Activated naive CD4-positive, alpha-beta T cell treated with anti-CD3 and anti-CD28 coated beads, Interleukin-2, amount 50 U/mL, for 24 hours (primary cell): ENCODE results near the gene PRR12.

Experiments
- H3K27ac Mint-ChIP-seq: one replicate; pipeline ENCODE4 v1.8.0; 2021; ENCODE audit warnings: mild to moderate bottlenecking, mixed read lengths
- H3K27me3 Mint-ChIP-seq: one replicate; pipeline ENCODE4 v1.8.0; 2021; ENCODE audit warnings: mixed read lengths
- H3K36me3 Mint-ChIP-seq: one replicate; pipeline ENCODE4 v1.8.0; 2021; ENCODE audit warnings: mixed read lengths
- H3K4me1 Mint-ChIP-seq: one replicate; pipeline ENCODE4 v1.8.0; 2021; ENCODE audit warnings: mixed read lengths
- H3K4me3 Mint-ChIP-seq: one replicate; pipeline ENCODE4 v1.8.0; 2021; ENCODE audit warnings: mild to moderate bottlenecking, mixed read lengths
- H3K9me3 Mint-ChIP-seq: one replicate; pipeline ENCODE4 v1.8.0; 2021; ENCODE audit warnings: mixed read lengths

PRR12 gene, protein sequence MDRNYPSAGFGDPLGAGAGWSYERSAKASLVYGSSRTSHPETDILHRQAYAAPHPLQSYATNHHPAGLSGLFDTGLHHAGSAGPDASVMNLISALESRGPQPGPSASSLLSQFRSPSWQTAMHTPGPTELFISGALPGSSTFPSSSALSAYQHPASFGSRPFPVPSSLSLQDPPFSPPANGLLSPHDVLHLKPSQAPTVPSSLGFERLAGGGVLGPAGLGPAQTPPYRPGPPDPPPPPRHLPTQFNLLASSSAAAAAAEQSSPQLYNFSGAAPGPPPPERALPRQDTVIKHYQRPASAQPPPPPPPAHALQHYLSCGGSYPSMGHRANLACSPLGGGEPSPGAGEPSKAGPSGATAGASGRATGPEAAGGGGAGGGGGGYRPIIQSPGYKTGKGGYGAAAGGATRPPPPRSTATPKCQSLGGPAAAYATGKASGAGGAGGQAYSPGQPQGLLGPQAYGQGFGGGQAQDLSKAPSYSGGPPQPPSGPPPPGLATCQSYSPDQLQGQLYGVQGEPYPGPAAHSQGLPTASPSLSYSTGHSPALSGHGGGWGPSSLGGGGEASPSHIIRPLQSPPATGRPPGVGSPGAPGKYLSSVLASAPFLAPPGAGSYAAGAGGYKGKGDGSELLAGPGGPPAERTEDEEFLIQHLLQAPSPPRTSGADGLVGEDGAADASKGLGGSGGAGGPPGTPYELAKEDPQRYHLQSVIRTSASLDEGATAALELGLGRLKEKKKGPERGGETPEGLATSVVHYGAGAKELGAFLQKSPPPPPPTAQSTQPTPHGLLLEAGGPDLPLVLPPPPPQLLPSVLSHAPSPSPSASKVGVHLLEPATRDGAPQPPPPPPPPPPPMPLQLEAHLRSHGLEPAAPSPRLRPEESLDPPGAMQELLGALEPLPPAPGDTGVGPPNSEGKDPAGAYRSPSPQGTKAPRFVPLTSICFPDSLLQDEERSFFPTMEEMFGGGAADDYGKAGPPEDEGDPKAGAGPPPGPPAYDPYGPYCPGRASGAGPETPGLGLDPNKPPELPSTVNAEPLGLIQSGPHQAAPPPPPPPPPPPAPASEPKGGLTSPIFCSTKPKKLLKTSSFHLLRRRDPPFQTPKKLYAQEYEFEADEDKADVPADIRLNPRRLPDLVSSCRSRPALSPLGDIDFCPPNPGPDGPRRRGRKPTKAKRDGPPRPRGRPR (N-terminal part only)

DNA sequence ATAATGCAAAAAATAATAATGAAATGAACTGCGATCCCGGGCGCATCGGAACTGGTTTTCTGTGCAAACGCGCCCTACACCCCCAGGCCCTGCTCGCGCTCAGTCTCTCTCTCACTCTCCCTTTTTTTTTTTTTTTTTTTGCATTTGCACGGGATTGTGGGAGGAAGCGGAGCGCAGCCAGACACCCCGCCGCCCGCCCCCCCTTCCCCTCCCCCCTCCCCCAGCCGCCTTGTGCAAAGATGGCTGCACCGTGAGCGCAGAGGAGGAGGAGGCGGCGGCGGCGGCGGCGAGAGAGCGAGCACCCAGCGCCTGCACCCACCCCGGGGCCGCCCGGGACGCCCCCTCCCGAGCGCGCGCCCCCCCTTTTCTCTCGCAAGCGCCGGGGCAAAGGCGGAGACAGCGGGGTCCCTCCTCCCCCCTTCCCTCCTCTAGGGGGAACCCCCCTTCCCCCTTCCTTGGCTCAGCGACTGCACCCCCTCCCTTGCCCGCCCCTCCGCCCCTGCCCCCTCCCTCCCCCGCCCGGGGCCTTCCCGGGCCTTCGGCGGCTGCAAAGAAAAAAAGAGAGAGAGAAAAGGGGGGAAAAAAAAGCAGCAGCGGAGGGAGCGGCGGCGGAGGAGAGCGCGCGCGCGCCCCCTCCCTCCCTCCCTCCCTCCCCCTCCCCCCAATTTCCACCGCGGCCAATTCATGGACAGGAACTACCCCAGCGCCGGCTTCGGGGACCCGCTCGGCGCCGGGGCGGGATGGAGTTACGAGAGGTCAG is at the start of gene PRR12:
TSS of gene PRR12 (plus strand) at position 212 of the 760 bp plus-strand sequence. CDS start at position 685, 473 bp downstream.
- H3K4me1 Mint-ChIP-seq: peaks cover 38% of the 10 kb centered on the region
- peak within 1 kb of the TSS; percentile 83 for H3K4me3 Mint-ChIP-seq
- H3K36me3 Mint-ChIP-seq: peaks cover 4% of the 10 kb centered on the region
- H3K9me3 Mint-ChIP-seq: no peaks in the 10 kb centered on the region
- peak within 1 kb of the TSS; percentile 94 for H3K27ac Mint-ChIP-seq
- H3K27me3 Mint-ChIP-seq: no peaks in the 10 kb centered on the region

DNA sequence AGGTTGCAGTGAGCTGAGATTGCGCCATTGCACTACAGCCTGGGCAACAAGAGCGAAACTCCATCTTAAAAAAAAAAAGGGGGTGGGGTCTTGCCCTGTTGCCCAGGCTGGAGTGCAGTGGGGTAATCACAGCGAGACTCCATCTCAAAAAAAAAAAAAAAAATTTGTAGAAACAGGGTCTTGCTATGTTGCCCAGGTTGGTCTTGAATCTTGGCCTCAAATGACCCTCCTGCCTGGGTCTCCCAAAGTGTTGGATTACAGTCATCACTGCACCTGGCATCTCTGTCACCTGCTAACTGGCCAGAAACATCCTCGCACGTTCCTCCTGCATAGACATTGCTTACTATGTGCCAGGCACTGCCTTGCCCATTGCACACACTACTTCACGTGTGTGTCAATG is 49.1 kb upstream of the PRR12 start:
- H3K36me3 Mint-ChIP-seq: no peaks in the 10 kb centered on the region
- no peaks in the 10 kb centered on the region for H3K27me3 Mint-ChIP-seq
- H3K4me1 Mint-ChIP-seq: peaks cover 13% of the 10 kb centered on the region
- H3K4me3 Mint-ChIP-seq: no peak overlapping the region
- no peaks in the 10 kb centered on the region for H3K9me3 Mint-ChIP-seq
- peak overlapping the region; percentile 37 for H3K27ac Mint-ChIP-seq

DNA sequence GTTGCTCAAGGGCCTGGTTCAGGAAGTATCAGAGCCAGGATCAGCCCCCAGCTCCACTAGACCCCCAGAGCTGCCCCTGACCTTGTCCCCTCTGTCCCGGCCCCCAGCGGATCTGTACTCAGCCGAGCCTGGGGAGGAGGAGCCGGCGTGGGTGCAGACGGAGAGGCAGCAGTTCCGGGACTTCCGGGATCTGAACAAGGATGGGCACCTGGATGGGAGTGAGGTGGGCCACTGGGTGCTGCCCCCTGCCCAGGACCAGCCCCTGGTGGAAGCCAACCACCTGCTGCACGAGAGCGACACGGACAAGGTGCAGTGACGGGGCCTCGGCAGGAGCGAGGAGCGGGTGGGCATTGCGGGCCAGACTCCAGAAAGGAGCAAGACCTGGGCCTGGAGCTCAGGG is 48.5 kb upstream of the PRR12 start:
- H3K36me3 Mint-ChIP-seq: no peaks in the 10 kb centered on the region
- H3K27me3 Mint-ChIP-seq: no peaks in the 10 kb centered on the region
- no peaks in the 10 kb centered on the region for H3K9me3 Mint-ChIP-seq
- no peak overlapping the region for H3K4me3 Mint-ChIP-seq
- no peak overlapping the region for H3K27ac Mint-ChIP-seq
- peaks cover 18% of the 10 kb centered on the region for H3K4me1 Mint-ChIP-seq

DNA sequence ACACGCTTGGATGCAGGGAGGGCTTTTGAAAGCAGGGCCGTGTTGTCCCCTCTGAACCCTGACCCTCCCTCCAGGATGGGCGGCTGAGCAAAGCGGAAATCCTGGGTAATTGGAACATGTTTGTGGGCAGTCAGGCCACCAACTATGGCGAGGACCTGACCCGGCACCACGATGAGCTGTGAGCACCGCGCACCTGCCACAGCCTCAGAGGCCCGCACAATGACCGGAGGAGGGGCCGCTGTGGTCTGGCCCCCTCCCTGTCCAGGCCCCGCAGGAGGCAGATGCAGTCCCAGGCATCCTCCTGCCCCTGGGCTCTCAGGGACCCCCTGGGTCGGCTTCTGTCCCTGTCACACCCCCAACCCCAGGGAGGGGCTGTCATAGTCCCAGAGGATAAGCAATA is 48.0 kb upstream of the PRR12 start:
- Mint-ChIP-seq H3K27ac (no peak overlapping the region), H3K4me3 (no peak overlapping the region), H3K27me3 (no peaks in the 10 kb centered on the region), H3K36me3 (no peaks in the 10 kb centered on the region), H3K4me1 (peaks cover 19% of the 10 kb centered on the region), H3K9me3 (no peaks in the 10 kb centered on the region)

- H3K27ac Mint-ChIP-seq: peak overlapping the region; percentile 79
- no peaks in the 10 kb centered on the region for H3K9me3 Mint-ChIP-seq
- peaks cover 29% of the 10 kb centered on the region for H3K4me1 Mint-ChIP-seq
- no peak overlapping the region for H3K4me3 Mint-ChIP-seq
- no peaks in the 10 kb centered on the region for H3K36me3 Mint-ChIP-seq
- H3K27me3 Mint-ChIP-seq: no peaks in the 10 kb centered on the region
Measured at GRCh38 chr19:49544154-49544553, 46.8 kb upstream of the PRR12 start.

- Mint-ChIP-seq H3K27ac (peak overlapping the region; percentile 76), H3K27me3 (no peaks in the 10 kb centered on the region), H3K4me1 (peaks cover 47% of the 10 kb centered on the region), H3K4me3 (peak overlapping the region; percentile 79), H3K36me3 (no peaks in the 10 kb centered on the region), H3K9me3 (no peaks in the 10 kb centered on the region)
Measured at GRCh38 chr19:49546825-49547565, 44.0 kb upstream of the PRR12 start.

DNA sequence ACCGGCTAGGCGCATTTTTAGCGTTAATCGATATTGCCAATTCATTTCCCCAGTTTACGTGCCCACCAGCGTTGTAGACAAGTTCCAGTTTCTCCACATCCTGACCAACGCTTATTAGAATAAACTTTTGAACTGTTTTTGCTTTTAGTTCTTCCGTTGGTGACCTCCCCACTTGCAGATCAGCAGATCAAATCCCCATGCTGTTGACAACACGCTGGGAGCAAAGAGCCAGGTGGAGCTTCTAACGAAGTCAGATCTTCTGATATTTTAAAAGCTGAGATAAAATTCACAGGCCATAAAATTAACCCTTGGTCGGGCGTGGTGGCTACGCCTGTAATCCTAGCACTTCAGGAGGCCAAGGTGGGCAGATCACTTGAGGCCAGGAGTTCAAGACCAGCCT is 41.9 kb upstream of the PRR12 start:
- Mint-ChIP-seq H3K27ac (peak overlapping the region; percentile 78), H3K4me3 (peak overlapping the region; percentile 44), H3K36me3 (peaks cover 2% of the 10 kb centered on the region), H3K4me1 (peaks cover 60% of the 10 kb centered on the region), H3K27me3 (no peaks in the 10 kb centered on the region), H3K9me3 (no peaks in the 10 kb centered on the region)

DNA sequence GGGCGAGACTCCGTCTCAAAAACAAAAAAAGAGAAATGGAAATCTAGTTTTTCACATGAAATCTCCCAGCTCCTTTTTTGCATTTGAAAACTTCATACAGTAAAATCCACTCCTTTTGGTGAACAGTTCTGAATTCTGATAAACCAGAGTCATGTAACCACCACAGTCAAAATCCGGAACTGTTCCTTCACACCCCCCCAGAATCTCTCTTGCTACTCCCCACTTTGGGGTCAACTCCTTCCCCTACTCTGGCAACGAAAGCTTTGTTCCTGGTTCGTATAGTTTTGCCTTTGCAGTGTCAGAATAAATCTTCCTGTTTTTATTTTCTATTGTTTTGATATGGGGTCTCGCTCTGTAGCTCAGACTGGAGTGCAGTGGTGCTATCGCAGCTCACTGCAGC is 39.5 kb upstream of the PRR12 start:
- Mint-ChIP-seq H3K36me3 (peaks cover 6% of the 10 kb centered on the region), H3K4me1 (peaks cover 69% of the 10 kb centered on the region), H3K27ac (peak overlapping the region; percentile 82)

DNA sequence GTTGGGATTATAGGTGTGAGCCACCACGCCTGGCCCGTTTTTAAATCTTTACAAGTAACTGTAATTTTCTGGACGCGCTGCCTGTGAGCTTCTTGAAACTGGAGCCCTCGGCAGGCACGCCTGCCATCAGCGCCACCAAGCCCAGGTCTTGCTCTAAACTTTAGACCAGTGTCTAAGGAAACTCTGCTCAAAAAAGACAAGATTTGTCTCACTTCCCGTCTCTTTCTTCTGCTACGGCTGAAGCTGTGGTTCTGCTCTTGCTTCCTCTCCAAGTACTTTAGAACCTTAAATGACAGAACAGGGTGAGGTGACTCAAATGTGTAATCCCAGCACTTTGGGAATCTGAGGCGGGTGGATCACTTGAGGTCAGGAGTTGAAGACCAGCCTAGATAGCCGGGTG is 38.2 kb upstream of the PRR12 start:
- Mint-ChIP-seq H3K27ac (peak overlapping the region; percentile 97), H3K36me3 (peaks cover 10% of the 10 kb centered on the region), H3K27me3 (no peaks in the 10 kb centered on the region), H3K9me3 (no peaks in the 10 kb centered on the region), H3K4me3 (peak overlapping the region; percentile 81), H3K4me1 (peaks cover 66% of the 10 kb centered on the region)

More for the DNA sequence above, 39.5 kb upstream of the PRR12 start:
- Mint-ChIP-seq H3K27me3 (no peaks in the 10 kb centered on the region), H3K4me3 (peak overlapping the region; percentile 20), H3K9me3 (no peaks in the 10 kb centered on the region)

- Mint-ChIP-seq H3K4me1 (peaks cover 65% of the 10 kb centered on the region), H3K27me3 (no peaks in the 10 kb centered on the region)
Measured at GRCh38 chr19:49553451-49554271, 37.3 kb upstream of the PRR12 start.

GRCh38 chr19:49554701-49555181 is 36.2 kb upstream of the PRR12 start:
- H3K4me1 Mint-ChIP-seq: peaks cover 65% of the 10 kb centered on the region
- no peaks in the 10 kb centered on the region for H3K9me3 Mint-ChIP-seq
- H3K27me3 Mint-ChIP-seq: no peaks in the 10 kb centered on the region
- peak overlapping the region; percentile 100 for H3K27ac Mint-ChIP-seq
- peak overlapping the region; percentile 68 for H3K4me3 Mint-ChIP-seq
- peaks cover 10% of the 10 kb centered on the region for H3K36me3 Mint-ChIP-seq

More at GRCh38 chr19:49553451-49554271, 37.3 kb upstream of the PRR12 start:
- no peaks in the 10 kb centered on the region for H3K9me3 Mint-ChIP-seq
- peak overlapping the region; percentile 75 for H3K4me3 Mint-ChIP-seq
- H3K36me3 Mint-ChIP-seq: peaks cover 10% of the 10 kb centered on the region
- H3K27ac Mint-ChIP-seq: peak overlapping the region; percentile 100

GRCh38 chr19:49555600-49556411 is 35.2 kb upstream of the PRR12 start:
- Mint-ChIP-seq H3K27ac (peak overlapping the region; percentile 100), H3K9me3 (no peaks in the 10 kb centered on the region), H3K27me3 (no peaks in the 10 kb centered on the region), H3K4me3 (peak overlapping the region; percentile 54), H3K4me1 (peaks cover 71% of the 10 kb centered on the region), H3K36me3 (peaks cover 10% of the 10 kb centered on the region)
